Measurements from ENCODE around the gene TAF9B.
"Not testable (repeated sequence)": the region's sequence is repeated elsewhere in the genome, so short reads cannot be mapped to it uniquely, and the experiment has no call there.

Gene TAF9B

GRCh38 chrX:78081413-78081812, 58.0 kb downstream of the TAF9B start:
- not testable (repeated sequence) for H3K36me3 ChIP-seq (ENCODE audit: insufficient read depth, low read length); H3K9ac ChIP-seq (ENCODE audit: low read length); H3K4me3 ChIP-seq (ENCODE audit: low read depth in 1 of 2, low read length in 2 of 2); H3K4me1 ChIP-seq (ENCODE audit: insufficient read depth, low read length); H3K9me3 ChIP-seq (ENCODE audit: low read length); H3K27ac ChIP-seq (ENCODE audit: low read depth, low read length); H3K27me3 ChIP-seq (ENCODE audit: control insufficient read depth in 1 of 2, insufficient read depth in 2 of 2, low read length in 2 of 2)
